Mucosa of descending colon (tissue), 3 donors: ENCODE data around the gene DLGAP4. TPM values are rescaled to one million over a fixed set of nuclear protein-coding genes. Genes with fewer than 3 reads are reported as not detected.

Experiments used
- ATAC-seq: fragments of 200-7000 bp; cut with Tn5 transposase; one replicate; pipeline ENCODE4 v1.9.1; 2020; ENCODE audit warnings: mild to moderate bottlenecking, moderate library complexity
- DNase-seq, 3 donors: peaks; one replicate each; pipeline ENCODE4 v3.0.0-alpha.2; 2020
- H3K36me3 ChIP-seq: fragments of 200-600 bp; one replicate; pipeline ENCODE4 v1.8.0; 2021; ENCODE audit warnings: low read depth, mild to moderate bottlenecking
- H3K4me1 ChIP-seq: fragments of 200-600 bp; one replicate; pipeline ENCODE4 v1.8.0; 2021; ENCODE audit warnings: low read depth, mild to moderate bottlenecking
- H3K4me3 ChIP-seq: fragments of 200-600 bp; one replicate; pipeline ENCODE4 v1.8.0; 2021; ENCODE audit warnings: mild to moderate bottlenecking
- H3K9me3 ChIP-seq: fragments of 200-600 bp; one replicate; pipeline ENCODE4 v1.8.0; 2021; ENCODE audit warnings: mild to moderate bottlenecking
- CTCF ChIP-seq: fragments of 200-600 bp; IDR thresholded peaks from one replicate; pipeline ENCODE4 v1.8.0; 2022; ENCODE audit warnings: antibody characterized with exemption, mild to moderate bottlenecking
- intact Hi-C, 2 donors: fragments of 100-400 bp; cut with DNase I in 1 of 2; cut with micrococcal nuclease in 1 of 2; formaldehyde crosslinking; loops; one replicate each; pipeline versions ENCODE4 v1.11.0 to v1.11.1; 2022; cut with DNase I, micrococcal nuclease
- total RNA-seq, 3 donors: library from RNA; stranded (reverse); fragmentation: NEBNext Ultra II Directional in 2 of 3; extraction: Animal tissue kit (Norgen Biotek cat#: 25700) in 2 of 3; gene quantifications; one replicate each; pipeline versions ENCODE4 v1.2.1 to v1.2.4, GENCODE V29; 2021 to 2023
- donor health status: DM: no; HTN: no; CAD: no; lungs with moderate emphysema.
- donor health status: DM: no; HTN: no; CAD: no.
- donor health status: DM: no; HTN: yes; CAD: no.

Gene DLGAP4
- total RNA-seq, 3 donors from 2014 or later = 40.0 to 66.3 (median 43.5) TPM

GRCh38 chr20:36431604-36432003, 125.5 kb downstream of the DLGAP4 start:
- H3K4me1 ChIP-seq = no peaks in the 10 kb centered on the region
- no peak overlapping the region for H3K4me3 ChIP-seq
- no peak for ATAC-seq
- DNase-seq = peak in 1 of 3 donors; percentile 46
- TF ChIP-seq CTCF = no peak
- no peaks in the 10 kb centered on the region for H3K36me3 ChIP-seq
- H3K9me3 ChIP-seq = no peaks in the 10 kb centered on the region
- intact Hi-C loops = loop anchor here in 1 of 2 donors (10.0 kb wide), 1 partner anchor 217 kb away; no protein-coding TSS in a partner anchor

- Histone ChIP-seq H3K4me1 (no peaks in the 10 kb centered on the region), H3K36me3 (no peaks in the 10 kb centered on the region), H3K4me3 (no peak overlapping the region), H3K9me3 (no peaks in the 10 kb centered on the region)
- no peak for TF ChIP-seq CTCF
- ATAC-seq (no peak), DNase-seq (no peak)
- intact Hi-C loops = loop anchor here in 1 of 2 donors (10.0 kb wide), 1 partner anchor 217 kb away; no protein-coding TSS in a partner anchor
These were observed 126.0 kb downstream of the DLGAP4 start for GRCh38 chr20:36432096-36432495.

GRCh38 chr20:36434383-36434782, 128.2 kb downstream of the DLGAP4 start:
- no peaks in the 10 kb centered on the region for H3K36me3 ChIP-seq
- no peaks in the 10 kb centered on the region for H3K4me1 ChIP-seq
- DNase-seq = no peak
- no peaks in the 10 kb centered on the region for H3K9me3 ChIP-seq
- no peak for TF ChIP-seq CTCF
- intact Hi-C loops = loop anchor here in 1 of 2 donors (10.0 kb wide), 1 partner anchor 220 kb away; no protein-coding TSS in a partner anchor
- ATAC-seq = no peak
- no peak overlapping the region for H3K4me3 ChIP-seq

GRCh38 chr20:36435124-36435523, 129.0 kb downstream of the DLGAP4 start:
- ATAC-seq (no peak), DNase-seq (no peak)
- no peak for TF ChIP-seq CTCF
- Histone ChIP-seq H3K4me1 (no peaks in the 10 kb centered on the region), H3K9me3 (no peaks in the 10 kb centered on the region), H3K36me3 (no peaks in the 10 kb centered on the region), H3K4me3 (no peak overlapping the region)
- intact Hi-C loops = loop anchor here in 1 of 2 donors (10.0 kb wide), 1 partner anchor 220 kb away; no protein-coding TSS in a partner anchor

GRCh38 chr20:36435592-36436541, 129.7 kb downstream of the DLGAP4 start:
- no peak for TF ChIP-seq CTCF
- H3K4me3 ChIP-seq = no peak overlapping the region
- intact Hi-C loops = loop anchor here in 1 of 2 donors (10.0 kb wide), 1 partner anchor 221 kb away; no protein-coding TSS in a partner anchor
- no peaks in the 10 kb centered on the region for H3K36me3 ChIP-seq
- no peaks in the 10 kb centered on the region for H3K9me3 ChIP-seq
- H3K4me1 ChIP-seq = no peaks in the 10 kb centered on the region
- ATAC-seq (peak; percentile 93), DNase-seq (peak; percentile 89 to 92 (median 90))
